GM04503 (cell line): ENCODE results near the gene EFHD1.
A peak's percentile ranks its signal among the peaks of the same experiment; 100 is the strongest.
"Not testable (repeated sequence)": the region's sequence is repeated elsewhere in the genome, so short reads cannot be mapped to it uniquely, and the experiment has no call there.

Experiments
- DNase-seq: peaks from one replicate; pipeline ENCODE4 v3.0.0-alpha.2; 2012; ENCODE audit warnings: low read depth

EFHD1 gene

GRCh38 chr2:232696609-232697058 lies 63.2 kb downstream of the EFHD1 start:
- no peak for DNase-seq

DNA sequence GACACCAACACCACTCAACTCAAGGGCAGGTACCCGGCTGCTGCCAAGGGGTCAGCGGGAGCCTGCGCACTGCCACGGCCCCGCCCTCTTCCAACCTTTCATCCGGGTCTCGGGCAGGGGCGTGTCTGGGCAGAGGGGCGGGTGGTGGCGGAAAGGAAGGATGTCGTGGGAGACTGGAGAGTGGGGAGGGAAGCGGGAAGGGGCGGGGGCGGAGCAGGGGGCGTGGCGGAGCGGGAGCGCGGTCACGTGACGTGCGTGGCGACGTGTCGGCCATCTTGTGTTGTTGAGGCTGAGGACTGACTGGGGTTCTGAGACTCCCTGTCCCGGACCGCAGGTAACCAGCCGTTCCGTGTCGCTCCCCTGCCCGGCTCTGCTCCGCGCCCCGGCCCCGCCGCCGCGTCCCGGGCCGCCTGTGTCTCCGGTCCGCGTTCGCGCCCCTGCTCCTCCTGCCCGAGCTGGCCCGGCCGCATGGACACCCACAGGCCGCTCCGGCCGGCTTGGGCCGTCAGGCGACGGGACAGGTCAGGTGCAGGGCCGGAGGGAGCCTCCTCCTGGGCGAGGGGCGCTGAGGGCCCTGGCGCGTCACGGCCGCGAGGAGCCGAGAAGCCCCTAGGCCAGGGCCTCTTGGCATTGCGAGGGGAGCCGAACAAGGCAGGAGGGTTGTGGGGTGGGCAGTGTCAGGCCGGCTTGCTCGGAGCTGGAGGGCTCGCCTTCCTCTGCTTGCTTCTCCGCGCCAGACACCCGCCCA lies 63.8 kb downstream of the EFHD1 start, which contains the start of gene GIGYF2:
Gene GIGYF2 (plus strand): TSS at position 273 of the 748 bp plus-strand sequence. CDS start 37,867 bp downstream, outside the sequence.
- DNase-seq: peak; percentile 70

DNA sequence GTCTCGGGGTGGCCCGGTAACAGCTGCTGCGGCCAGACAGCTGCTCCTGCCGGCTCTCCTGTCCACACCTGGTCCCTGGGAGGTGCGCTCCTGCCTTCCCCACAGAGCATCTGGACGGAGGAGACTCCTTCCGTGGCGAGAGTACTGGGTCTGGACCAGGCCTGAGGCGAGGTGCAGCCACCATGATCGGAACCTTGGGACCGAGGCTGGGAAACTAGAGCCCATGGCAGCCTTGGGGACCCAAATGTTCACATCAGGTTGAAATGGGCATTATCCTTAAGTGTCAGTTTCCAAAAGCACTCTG lies 64.4 kb downstream of the EFHD1 start:
- no peak for DNase-seq

GRCh38 chr2:232698556-232699091 lies 65.2 kb downstream of the EFHD1 start:
- no peak for DNase-seq

DNA sequence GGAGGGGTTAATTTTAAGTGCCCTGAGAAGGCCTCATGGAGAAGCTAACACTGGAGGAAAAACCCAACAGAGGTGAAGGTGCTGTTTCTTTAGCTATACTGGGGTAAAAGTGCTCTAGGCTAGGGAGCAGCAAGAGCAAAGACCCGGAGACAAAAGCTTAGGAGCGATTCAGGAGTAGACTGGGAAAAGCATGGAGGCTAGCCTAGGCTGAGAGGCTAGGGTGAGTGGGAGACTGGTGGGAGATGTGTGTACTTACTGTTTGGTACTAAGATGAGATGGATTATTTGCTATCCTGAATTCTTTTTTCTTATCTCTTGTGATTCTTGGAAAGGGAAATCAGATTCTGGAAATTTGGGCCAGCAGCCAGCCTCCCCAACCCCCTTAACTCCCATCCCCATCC lies 65.7 kb downstream of the EFHD1 start:
- DNase-seq: no peak

- DNase-seq: no peak
These were observed 66.8 kb downstream of the EFHD1 start for GRCh38 chr2:232700154-232700553.

- no peak for DNase-seq
These were observed 73.7 kb downstream of the EFHD1 start for GRCh38 chr2:232707076-232707475.

DNA sequence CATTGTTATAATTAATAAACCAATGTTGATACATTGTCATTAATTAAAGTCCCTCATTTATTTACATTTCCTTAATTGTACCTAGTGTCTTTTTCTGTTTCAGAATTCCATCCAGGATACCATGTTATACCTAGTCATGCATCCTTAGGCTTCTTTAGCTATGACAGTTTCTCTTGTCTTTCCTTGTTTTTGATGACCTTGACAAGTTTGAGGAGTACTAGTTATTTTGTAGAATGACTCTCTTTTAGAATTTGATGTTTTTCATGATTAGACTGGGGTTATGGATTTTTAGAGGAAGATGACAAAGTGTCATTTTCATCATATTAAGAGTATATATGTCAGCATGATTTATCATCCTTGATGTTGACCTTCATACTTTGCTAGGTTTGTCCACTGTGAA lies 80.1 kb downstream of the EFHD1 start:
- DNase-seq: no peak

- DNase-seq: no peak
These were observed 81.6 kb downstream of the EFHD1 start for GRCh38 chr2:232714969-232715368.

GRCh38 chr2:232720056-232720455 lies 86.7 kb downstream of the EFHD1 start:
- DNase-seq: not testable (repeated sequence)

- no peak for DNase-seq
These were observed 87.9 kb downstream of the EFHD1 start for GRCh38 chr2:232721261-232721660.

DNA sequence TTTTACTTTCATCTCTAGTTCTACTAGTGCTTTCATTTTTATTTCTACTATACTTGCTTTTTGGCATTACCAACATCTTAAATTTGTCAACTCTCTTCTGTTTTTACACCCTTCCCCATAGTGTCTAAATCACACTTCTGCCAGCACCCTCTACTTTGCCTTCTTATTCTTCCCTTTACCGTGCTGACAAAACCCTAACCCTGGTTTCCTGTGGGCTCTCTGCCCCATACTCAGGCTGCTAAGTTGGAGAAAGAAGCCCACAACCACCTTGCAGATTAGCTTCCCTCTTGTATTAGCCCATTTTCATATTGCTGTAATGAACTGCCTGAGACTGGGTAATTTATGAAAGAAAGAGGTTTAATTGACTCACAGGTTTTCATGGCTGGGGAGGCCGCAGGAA lies 88.5 kb downstream of the EFHD1 start:
- DNase-seq: no peak

DNA sequence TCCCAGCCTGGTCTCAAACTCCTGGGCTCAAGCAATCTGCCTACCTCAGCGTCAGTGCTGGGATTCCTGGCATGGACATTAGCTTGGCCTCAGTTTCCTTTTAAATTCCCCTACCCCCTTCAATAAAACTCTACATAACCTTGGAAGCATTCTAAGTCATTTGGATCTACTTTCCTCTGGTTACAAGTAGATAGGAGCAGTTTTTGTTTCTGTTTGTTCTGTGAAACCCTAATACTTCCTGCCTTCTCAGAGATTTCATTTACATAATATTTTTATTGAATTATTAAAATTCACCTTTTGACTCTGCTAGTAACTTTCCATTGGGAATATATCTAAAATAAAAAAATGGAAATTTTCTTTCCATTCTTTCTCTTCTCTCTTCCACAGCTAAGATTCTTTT lies 89.6 kb downstream of the EFHD1 start:
- DNase-seq: no peak

DNA sequence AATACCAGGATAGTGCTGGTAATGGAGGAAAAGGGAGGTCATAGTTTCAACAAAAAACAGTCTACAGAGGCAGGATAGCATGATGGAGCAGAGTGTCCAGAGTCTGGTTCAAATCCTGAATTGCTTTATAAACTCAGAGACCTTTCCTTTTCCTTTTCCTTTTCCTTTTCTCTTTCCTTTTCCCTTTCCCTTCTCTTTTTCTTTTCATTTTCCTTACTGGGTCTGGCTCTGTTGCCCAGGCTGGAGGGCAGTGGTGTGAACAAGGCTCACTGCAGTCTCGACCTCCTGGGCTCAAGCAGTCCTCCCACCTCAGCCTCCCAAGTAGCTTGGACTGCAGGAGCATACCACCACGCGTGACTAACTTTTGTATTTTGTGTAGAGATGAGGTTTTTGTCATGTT lies 95.4 kb downstream of the EFHD1 start:
- DNase-seq: no peak

DNA sequence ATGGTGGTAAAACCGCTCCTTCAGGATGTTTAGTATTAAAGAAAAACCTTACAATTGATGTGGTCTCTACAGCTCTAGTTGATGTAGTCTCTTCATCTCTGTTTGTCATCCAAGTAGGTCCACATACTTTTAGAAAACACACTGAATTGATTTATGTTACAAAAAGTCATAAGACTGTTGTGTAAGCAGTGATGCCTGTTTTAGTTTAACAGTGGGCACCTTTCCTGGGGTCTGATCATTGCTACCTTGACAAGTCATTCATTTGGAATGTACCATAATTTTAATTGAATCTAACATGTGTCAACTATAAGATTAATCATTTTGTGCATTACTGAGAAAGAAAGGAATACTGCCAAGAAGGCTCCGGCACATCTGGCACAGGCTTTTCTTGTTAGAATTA lies 98.1 kb downstream of the EFHD1 start:
- DNase-seq: peak; percentile 3
